HepG2 (cell line): ENCODE measurements around the gene SAMD10. TPM values are rescaled to one million over a fixed set of nuclear protein-coding genes. Genes with fewer than 3 reads are reported as not detected.

Experiments
- EHMT2 ChIP-seq: fragments of 200-600 bp; sonication (generic); IDR thresholded peaks from 2 replicates; pipeline ENCODE4 v1.7.0; 2017; ENCODE audit warnings: antibody characterized with exemption, low read depth, low read length, borderline replicate concordance
- GATAD1 ChIP-seq: IDR thresholded peaks from 2 replicates; pipeline ENCODE4 v1.6.1; 2016; ENCODE audit warnings: missing genetic modification reagents, missing compliant biosample characterization
- HOXA9 ChIP-seq: sonication (generic); formaldehyde crosslinking; IDR thresholded peaks from 2 replicates; pipeline ENCODE4 v1.8.1; 2022; ENCODE audit warnings: missing genetic modification reagents, mild to moderate bottlenecking, moderate library complexity, borderline replicate concordance
- KLF16 ChIP-seq, 2 experiments: sonication (generic) in 1 of 2; formaldehyde crosslinking in 1 of 2; IDR thresholded peaks; 2 replicates each; pipeline versions ENCODE4 v1.6.1 to v1.8.0; 2016 to 2023; ENCODE audit warnings: missing genetic modification reagents in 2 of 2, missing compliant biosample characterization in 1 of 2
- MED13 ChIP-seq: sonication (generic); formaldehyde crosslinking; IDR thresholded peaks from 2 replicates; pipeline ENCODE4 v1.5.0; 2020; ENCODE audit warnings: missing genetic modification reagents
- MED8 ChIP-seq: sonication (generic); formaldehyde crosslinking; IDR thresholded peaks from 2 replicates; pipeline ENCODE4 v1.8.1; 2023; ENCODE audit warnings: mild to moderate bottlenecking, missing genetic modification reagents; ENCODE audit not compliant: insufficient replicate concordance
- PAF1 ChIP-seq: IDR thresholded peaks from 2 replicates; pipeline ENCODE4 v1.6.1; 2016; ENCODE audit warnings: missing genetic modification reagents, missing compliant biosample characterization
- PCBP1 ChIP-seq: fragments of 200-400 bp; formaldehyde crosslinking; IDR thresholded peaks from 2 replicates; pipeline ENCODE4 v1.6.1; 2017; ENCODE audit warnings: mild to moderate bottlenecking, low read depth, low read length, borderline replicate concordance
- PHF8 ChIP-seq: sonication (generic); formaldehyde crosslinking; IDR thresholded peaks from 2 replicates; pipeline ENCODE4 v1.5.0; 2020; ENCODE audit warnings: missing genetic modification reagents
- POLR2G ChIP-seq: fragments of 200-400 bp; formaldehyde crosslinking; IDR thresholded peaks from 2 replicates; pipeline ENCODE4 v1.6.1; 2018; ENCODE audit warnings: mild to moderate bottlenecking, low read depth, low read length, moderate library complexity
- SP5 ChIP-seq: IDR thresholded peaks from 2 replicates; pipeline ENCODE4 v1.6.1; 2016; ENCODE audit warnings: low read depth, borderline replicate concordance
- SSRP1 ChIP-seq: IDR thresholded peaks from 2 replicates; pipeline ENCODE4 v1.6.1; 2016; ENCODE audit warnings: control low read depth
- TGIF2 ChIP-seq: IDR thresholded peaks from 2 replicates; pipeline ENCODE4 v1.6.1; 2016; ENCODE audit warnings: control low read depth, missing compliant biosample characterization
- ZNF205 ChIP-seq: IDR thresholded peaks from 2 replicates; pipeline ENCODE4 v1.6.1; 2018; ENCODE audit warnings: missing biosample characterization, missing genetic modification reagents
- ZNF235 ChIP-seq: sonication (generic); formaldehyde crosslinking; IDR thresholded peaks from 2 replicates; pipeline ENCODE4 v1.8.1; 2023; ENCODE audit warnings: mild to moderate bottlenecking, missing genetic modification reagents, borderline replicate concordance
- ZNF564 ChIP-seq: sonication (generic); formaldehyde crosslinking; IDR thresholded peaks from 2 replicates; pipeline ENCODE4 v1.8.1; 2023; ENCODE audit warnings: mild to moderate bottlenecking, missing genetic modification reagents
- ZNF615 ChIP-seq: sonication (generic); formaldehyde crosslinking; IDR thresholded peaks from 2 replicates; pipeline ENCODE4 v1.5.0; 2020; ENCODE audit warnings: mild to moderate bottlenecking, missing genetic modification reagents, borderline replicate concordance
- ZNF792 ChIP-seq: IDR thresholded peaks from 2 replicates; pipeline ENCODE4 v1.6.1; 2016
- ZNF878 ChIP-seq: sonication (generic); formaldehyde crosslinking; IDR thresholded peaks from 2 replicates; pipeline ENCODE4 v1.8.1; 2023; ENCODE audit warnings: mild to moderate bottlenecking, missing genetic modification reagents, moderate library complexity
- polyA plus RNA-seq, 8 experiments: library from polyadenylated mRNA; depleted of rRNA in 3 of 8; stranded (reverse) in 7 of 8; unstranded in 1 of 8; fragments of >200 nt; fragmentation: Illumina TruSeq in 4 of 8; extraction: Trizol in 4 of 8; gene quantifications; 2 replicates each; pipeline versions ENCODE4 v1.2.1 to v1.2.3, GENCODE V29; 2011 to 2016; ENCODE audit warnings: low read depth in 4 of 8, missing spikeins in 1 of 8, mixed read lengths in 1 of 8; ENCODE audit not compliant: insufficient read depth in 1 of 8
- total RNA-seq, 5 experiments: library from RNA; depleted of rRNA; stranded (reverse); fragments of >200 nt; fragmentation: Illumina TruSeq; extraction: Trizol; gene quantifications; 2 replicates each; pipeline ENCODE4 v1.2.3, GENCODE V29; 2016; ENCODE audit warnings: low read depth in 1 of 5
- TF ChIP-seq, protein P1 (sequence below): sonication (generic); formaldehyde crosslinking; IDR thresholded peaks from 2 replicates; pipeline ENCODE4 v1.5.0; 2020; ENCODE audit warnings: mild to moderate bottlenecking, missing genetic modification reagents
- TF ChIP-seq, protein P2 (sequence below): IDR thresholded peaks from 2 replicates; pipeline ENCODE4 v1.6.1; 2016; ENCODE audit warnings: low read depth
- TF ChIP-seq, protein P3 (sequence below): IDR thresholded peaks from 2 replicates; pipeline ENCODE4 v1.6.1; 2012; ENCODE audit warnings: inconsistent platforms
- TF ChIP-seq, protein P4 (sequence below): sonication (generic); formaldehyde crosslinking; IDR thresholded peaks from 2 replicates; pipeline ENCODE4 v1.4.0; 2020; ENCODE audit warnings: mild to moderate bottlenecking, missing genetic modification reagents

SAMD10 gene
- total and polyA plus RNA-seq, 2 of the 13 experiments (the other 11 are each of a cell fraction or from before 2014, with no cell fraction given): 6.1 to 11.0 TPM

DNA sequence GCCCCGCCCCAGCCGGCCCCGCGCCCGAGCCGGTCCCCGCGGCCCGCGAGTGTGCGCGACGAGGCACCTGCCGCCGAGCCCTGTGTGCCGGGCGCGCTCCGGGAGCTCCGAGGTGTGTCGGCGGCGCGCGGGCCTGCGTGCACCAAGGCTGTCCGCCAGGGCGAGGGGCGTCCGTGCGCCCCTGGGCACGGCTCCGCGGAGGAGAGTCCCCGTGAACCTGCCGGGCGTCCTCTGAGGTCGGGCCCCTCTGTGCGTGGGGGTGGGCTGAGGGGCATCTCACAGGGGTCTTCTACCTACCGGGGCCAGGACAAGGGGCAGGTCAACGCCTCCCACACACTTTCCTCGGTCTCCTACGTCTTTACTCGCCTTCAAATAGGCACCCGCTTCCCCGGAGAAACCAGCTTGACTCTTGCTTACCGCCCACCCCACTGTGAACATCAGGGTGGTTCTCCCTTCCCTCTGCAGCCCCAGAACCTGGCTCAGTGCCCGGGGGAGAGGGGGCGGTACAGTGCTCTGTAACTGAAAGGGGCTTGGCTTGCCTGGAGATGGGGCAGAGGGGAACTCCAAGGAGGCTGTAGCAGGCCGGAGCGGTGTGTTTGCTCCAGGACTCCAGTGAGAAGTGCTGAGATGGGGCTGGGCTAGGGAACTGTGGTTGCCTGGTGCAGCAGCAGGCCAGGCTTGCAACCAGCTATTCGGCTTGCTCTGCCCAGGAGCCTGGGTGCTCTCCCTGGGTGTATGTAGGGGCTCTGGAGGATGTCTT lies at the start of gene SAMD10 (continued):
- TF ChIP-seq, protein P1, sequence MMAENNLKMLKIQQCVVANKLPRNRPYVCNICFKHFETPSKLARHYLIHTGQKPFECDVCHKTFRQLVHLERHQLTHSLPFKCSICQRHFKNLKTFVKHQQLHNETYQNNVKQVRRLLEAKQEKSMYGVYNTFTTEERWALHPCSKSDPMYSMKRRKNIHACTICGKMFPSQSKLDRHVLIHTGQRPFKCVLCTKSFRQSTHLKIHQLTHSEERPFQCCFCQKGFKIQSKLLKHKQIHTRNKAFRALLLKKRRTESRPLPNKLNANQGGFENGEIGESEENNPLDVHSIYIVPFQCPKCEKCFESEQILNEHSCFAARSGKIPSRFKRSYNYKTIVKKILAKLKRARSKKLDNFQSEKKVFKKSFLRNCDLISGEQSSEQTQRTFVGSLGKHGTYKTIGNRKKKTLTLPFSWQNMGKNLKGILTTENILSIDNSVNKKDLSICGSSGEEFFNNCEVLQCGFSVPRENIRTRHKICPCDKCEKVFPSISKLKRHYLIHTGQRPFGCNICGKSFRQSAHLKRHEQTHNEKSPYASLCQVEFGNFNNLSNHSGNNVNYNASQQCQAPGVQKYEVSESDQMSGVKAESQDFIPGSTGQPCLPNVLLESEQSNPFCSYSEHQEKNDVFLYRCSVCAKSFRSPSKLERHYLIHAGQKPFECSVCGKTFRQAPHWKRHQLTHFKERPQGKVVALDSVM (CRISPR knock-in tag): 0 out of 2 replicates have a peak, but pooled peaks have one; percentile 17
- TF ChIP-seq GATAD1 (CRISPR knock-in tag) (peak; percentile 51; the same call in 1 of the 2 replicates), PAF1 (CRISPR knock-in tag) (no peak), MED8 (peak; percentile 50), TGIF2 (CRISPR knock-in tag) (no peak; the same call in 1 of the 2 replicates), HOXA9 (peak; percentile 7; the same call in 1 of the 2 replicates), ZNF205 (CRISPR knock-in tag) (no peak), ZNF235 (CRISPR knock-in tag) (peak; percentile 85; the same call in 1 of the 2 replicates), ZNF878 (CRISPR knock-in tag) (peak; percentile 18; the same call in 1 of the 2 replicates), EHMT2 (no peak), SP5 (CRISPR knock-in tag) (peak; percentile 15; the same call in 1 of the 2 replicates), ZNF792 (CRISPR knock-in tag) (peak; percentile 56; the same call in 1 of the 2 replicates), ZNF564 (CRISPR knock-in tag) (0 out of 2 replicates have a peak, but pooled peaks have one; percentile 6), PCBP1 (0 out of 2 replicates have a peak, but pooled peaks have one; percentile 36), PHF8 (CRISPR knock-in tag) (peak; percentile 67; the same call in 1 of the 2 replicates), ZNF615 (no peak), POLR2G (peak; percentile 74), KLF16 (CRISPR knock-in tag; IDR thresholded peaks at IDR 0.05) (no peak), SSRP1 (CRISPR knock-in tag) (0 out of 2 replicates have a peak, but pooled peaks have one; percentile 9), MED13 (no peak)
- TF ChIP-seq, protein P2, sequence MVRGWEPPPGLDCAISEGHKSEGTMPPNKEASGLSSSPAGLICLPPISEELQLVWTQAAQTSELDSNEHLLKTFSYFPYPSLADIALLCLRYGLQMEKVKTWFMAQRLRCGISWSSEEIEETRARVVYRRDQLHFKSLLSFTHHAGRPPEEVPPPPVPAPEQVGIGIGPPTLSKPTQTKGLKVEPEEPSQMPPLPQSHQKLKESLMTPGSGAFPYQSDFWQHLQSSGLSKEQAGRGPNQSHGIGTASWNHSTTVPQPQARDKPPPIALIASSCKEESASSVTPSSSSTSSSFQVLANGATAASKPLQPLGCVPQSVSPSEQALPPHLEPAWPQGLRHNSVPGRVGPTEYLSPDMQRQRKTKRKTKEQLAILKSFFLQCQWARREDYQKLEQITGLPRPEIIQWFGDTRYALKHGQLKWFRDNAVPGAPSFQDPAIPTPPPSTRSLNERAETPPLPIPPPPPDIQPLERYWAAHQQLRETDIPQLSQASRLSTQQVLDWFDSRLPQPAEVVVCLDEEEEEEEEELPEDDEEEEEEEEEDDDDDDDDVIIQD: 0 out of 2 replicates have a peak, but pooled peaks have one; percentile 46
- TF ChIP-seq, protein P3, sequence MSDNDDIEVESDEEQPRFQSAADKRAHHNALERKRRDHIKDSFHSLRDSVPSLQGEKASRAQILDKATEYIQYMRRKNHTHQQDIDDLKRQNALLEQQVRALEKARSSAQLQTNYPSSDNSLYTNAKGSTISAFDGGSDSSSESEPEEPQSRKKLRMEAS: peak; percentile 62
- TF ChIP-seq, protein P4, sequence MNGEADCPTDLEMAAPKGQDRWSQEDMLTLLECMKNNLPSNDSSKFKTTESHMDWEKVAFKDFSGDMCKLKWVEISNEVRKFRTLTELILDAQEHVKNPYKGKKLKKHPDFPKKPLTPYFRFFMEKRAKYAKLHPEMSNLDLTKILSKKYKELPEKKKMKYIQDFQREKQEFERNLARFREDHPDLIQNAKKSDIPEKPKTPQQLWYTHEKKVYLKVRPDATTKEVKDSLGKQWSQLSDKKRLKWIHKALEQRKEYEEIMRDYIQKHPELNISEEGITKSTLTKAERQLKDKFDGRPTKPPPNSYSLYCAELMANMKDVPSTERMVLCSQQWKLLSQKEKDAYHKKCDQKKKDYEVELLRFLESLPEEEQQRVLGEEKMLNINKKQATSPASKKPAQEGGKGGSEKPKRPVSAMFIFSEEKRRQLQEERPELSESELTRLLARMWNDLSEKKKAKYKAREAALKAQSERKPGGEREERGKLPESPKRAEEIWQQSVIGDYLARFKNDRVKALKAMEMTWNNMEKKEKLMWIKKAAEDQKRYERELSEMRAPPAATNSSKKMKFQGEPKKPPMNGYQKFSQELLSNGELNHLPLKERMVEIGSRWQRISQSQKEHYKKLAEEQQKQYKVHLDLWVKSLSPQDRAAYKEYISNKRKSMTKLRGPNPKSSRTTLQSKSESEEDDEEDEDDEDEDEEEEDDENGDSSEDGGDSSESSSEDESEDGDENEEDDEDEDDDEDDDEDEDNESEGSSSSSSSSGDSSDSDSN (CRISPR knock-in tag): peak; percentile 71
